ENCODE measurements around the gene DNM3. TPM values are rescaled to one million over a fixed set of nuclear protein-coding genes. Genes with fewer than 3 reads are reported as not detected.
A peak's percentile ranks its signal among the peaks of the same experiment; 100 is the strongest.

Gene DNM3
- total RNA-seq, 6 donors from 2014 or later = 7.1 to 30.4 (median 10.3) TPM

GRCh38 chr1:172354291-172355274, 513.3 kb downstream of the DNM3 start:
- DNase-seq (no peak), ATAC-seq (ENCODE audit: low FRiP score in 2 of 2) (no peak)
- Histone ChIP-seq H3K27ac (no peak overlapping the region), H3K36me3 (no peaks in the 10 kb centered on the region), H3K4me3 (no peak overlapping the region), H3K4me1 (peaks cover 18 to 23% (median 21%) of the 10 kb centered on the region in 4 donors), H3K27me3 (no peaks in the 10 kb centered on the region), H3K9me3 (no peaks in the 10 kb centered on the region)
- TF ChIP-seq POLR2A (IDR thresholded peaks at IDR 0.05) = no peak
- TF ChIP-seq CTCF (IDR thresholded peaks at IDR 0.05) = no peak
- no peak for TF ChIP-seq POLR2AphosphoS5 (IDR thresholded peaks at IDR 0.05)
- no peak for TF ChIP-seq EP300 (IDR thresholded peaks at IDR 0.05)
- 95 to 98% methylated on average over 5 of the region's 5 CpGs for WGBS, 2 donors

GRCh38 chr1:172356620-172357019, 515.3 kb downstream of the DNM3 start:
- Histone ChIP-seq H3K27ac (no peak overlapping the region), H3K9me3 (no peaks in the 10 kb centered on the region), H3K36me3 (no peaks in the 10 kb centered on the region), H3K4me3 (no peak overlapping the region), H3K27me3 (no peaks in the 10 kb centered on the region), H3K4me1 (peaks cover 24 to 33% (median 28%) of the 10 kb centered on the region in 4 donors)
- no peak for TF ChIP-seq EP300 (IDR thresholded peaks at IDR 0.05)
- no peak for TF ChIP-seq POLR2A (IDR thresholded peaks at IDR 0.05)
- TF ChIP-seq POLR2AphosphoS5 (IDR thresholded peaks at IDR 0.05) = no peak
- no peak for TF ChIP-seq CTCF (IDR thresholded peaks at IDR 0.05)
- DNase-seq (no peak), ATAC-seq (ENCODE audit: low FRiP score in 2 of 2) (peak in 1 of 2 donors; percentile 9)

- Histone ChIP-seq H3K27me3 (no peaks in the 10 kb centered on the region), H3K36me3 (no peaks in the 10 kb centered on the region), H3K9me3 (no peaks in the 10 kb centered on the region), H3K4me1 (peaks cover 24 to 33% (median 28%) of the 10 kb centered on the region in 4 donors), H3K4me3 (no peak overlapping the region), H3K27ac (peak overlapping the region in 3 of 4 donors; percentile 77 to 86 (median 81))
- ATAC-seq (ENCODE audit: low FRiP score in 2 of 2) (no peak), DNase-seq (no peak)
- WGBS, 2 donors = 52 to 62% methylated on average over 5 of the region's 5 CpGs
- TF ChIP-seq POLR2AphosphoS5 (IDR thresholded peaks at IDR 0.05) (no peak), CTCF (IDR thresholded peaks at IDR 0.05) (no peak), EP300 (IDR thresholded peaks at IDR 0.05) (no peak), POLR2A (IDR thresholded peaks at IDR 0.05) (no peak)
Measured at GRCh38 chr1:172357753-172358385, 516.6 kb downstream of the DNM3 start.

GRCh38 chr1:172359491-172359999, 518.2 kb downstream of the DNM3 start:
- WGBS, 2 donors = 26 to 32% methylated on average over 3 of the region's 3 CpGs
- no peaks in the 10 kb centered on the region for H3K36me3 ChIP-seq
- H3K4me1 ChIP-seq = peaks cover 24 to 33% (median 28%) of the 10 kb centered on the region in 4 donors
- H3K4me3 ChIP-seq = no peak overlapping the region
- no peaks in the 10 kb centered on the region for H3K9me3 ChIP-seq
- H3K27ac ChIP-seq = peak overlapping the region; percentile 74 to 86 (median 79)
- ATAC-seq (ENCODE audit: low FRiP score in 2 of 2) (no peak), DNase-seq (no peak)
- TF ChIP-seq POLR2AphosphoS5 (IDR thresholded peaks at IDR 0.05) (no peak), POLR2A (IDR thresholded peaks at IDR 0.05) (no peak), CTCF (IDR thresholded peaks at IDR 0.05) (no peak), EP300 (IDR thresholded peaks at IDR 0.05) (no peak)
- no peaks in the 10 kb centered on the region for H3K27me3 ChIP-seq
